NOMO-1 (cell line): Measurements from ENCODE around the gene LAMA5.

Experiments used
- DNase-seq, 2 experiments: peaks; one replicate each; lab custom pipeline; 2025; ENCODE audit not compliant: unreplicated experiment in 2 of 2; lab: John Stamatoyannopoulos, UW

Gene LAMA5

DNA sequence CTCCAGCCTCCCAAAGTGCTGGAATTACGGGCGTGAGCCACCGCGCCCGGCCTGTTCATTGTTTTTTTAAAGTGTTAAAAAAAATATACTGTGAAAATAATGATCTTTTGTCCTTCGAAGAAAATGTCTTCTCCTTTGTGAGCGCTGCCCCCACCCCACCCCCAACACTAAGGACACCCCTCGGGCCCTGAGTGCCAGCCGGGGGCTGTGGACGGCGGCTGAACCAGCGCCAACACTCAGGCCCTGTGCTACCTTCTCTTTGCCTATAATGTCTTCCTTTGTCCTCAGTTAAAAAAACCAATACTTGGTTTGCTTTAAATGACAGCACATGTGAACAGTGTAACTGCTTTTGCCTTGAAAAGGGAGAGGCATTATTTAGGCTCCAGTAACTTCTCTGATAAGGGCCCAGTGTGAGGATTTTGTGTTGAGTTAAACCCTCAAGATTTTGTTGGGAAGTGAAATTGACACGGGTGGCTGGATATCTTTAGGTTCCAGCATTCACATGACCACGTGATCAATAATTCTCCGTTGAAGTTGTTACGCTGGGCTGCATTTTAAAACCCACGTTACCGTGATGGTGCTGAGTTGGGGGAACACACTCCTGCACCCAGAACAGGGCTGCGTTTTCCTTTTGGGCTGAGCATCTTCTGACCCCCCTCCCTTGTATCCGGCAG is 73.9 kb downstream of the LAMA5 start:
- no peak for DNase-seq

DNA sequence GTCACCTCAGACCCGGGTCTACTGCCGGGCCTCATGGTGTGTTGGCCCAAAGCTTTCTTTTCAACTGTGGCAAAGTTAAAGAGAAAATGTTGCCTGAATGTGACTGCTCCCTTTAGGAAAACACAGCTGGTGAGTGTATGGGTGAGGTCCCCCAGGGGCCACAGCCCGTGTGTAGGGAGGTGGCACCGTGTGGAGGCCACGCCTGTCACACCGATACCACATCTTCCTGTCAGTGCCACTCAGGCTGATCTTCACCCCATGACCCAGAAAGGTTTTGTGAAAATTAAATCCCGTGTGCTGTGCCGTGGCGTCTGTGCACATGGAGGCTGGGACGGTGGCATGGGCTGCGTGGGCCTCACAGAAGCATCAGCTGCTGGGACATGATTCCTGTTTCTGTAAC is 75.0 kb downstream of the LAMA5 start:
- no peak for DNase-seq

DNA sequence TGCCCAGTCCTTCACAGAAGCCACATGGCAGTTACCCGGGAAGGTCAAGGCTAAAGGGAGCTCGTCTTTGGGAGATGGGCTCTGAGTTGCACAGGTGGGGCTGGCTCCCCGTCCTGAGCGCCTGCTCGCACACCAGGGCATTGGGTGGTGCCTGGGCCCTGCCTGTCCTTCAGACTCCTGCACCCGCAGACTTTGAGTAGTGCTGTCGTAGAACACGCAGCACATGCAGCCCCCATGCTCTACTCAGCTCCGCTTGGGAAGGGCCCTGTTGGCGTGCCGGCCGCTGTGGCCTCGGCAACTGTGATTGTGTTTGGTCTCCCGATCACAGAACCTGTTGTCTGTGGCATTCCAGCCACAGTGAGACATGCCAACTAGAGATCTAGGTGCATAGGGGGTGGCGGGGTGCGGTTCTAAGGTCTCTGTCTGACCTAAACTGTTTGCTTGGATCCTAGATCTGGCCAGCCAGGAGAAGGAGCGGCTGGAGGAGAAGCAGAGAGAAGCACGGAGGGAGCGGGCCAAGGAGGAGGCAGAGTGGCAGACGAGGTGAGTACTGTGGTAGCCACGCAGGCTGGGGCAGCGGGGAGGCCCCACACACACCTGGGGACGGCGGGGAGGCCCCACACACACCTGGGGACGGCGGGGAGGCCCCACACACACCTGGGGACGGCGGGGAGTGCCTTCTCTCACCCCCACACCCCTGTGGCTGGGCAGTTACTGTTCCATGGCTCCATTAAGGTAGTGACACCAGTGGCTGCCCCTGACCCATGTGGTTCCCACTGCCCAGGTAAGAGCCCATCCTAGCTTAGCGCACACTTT is 75.7 kb downstream of the LAMA5 start:
- no peak for DNase-seq

DNA sequence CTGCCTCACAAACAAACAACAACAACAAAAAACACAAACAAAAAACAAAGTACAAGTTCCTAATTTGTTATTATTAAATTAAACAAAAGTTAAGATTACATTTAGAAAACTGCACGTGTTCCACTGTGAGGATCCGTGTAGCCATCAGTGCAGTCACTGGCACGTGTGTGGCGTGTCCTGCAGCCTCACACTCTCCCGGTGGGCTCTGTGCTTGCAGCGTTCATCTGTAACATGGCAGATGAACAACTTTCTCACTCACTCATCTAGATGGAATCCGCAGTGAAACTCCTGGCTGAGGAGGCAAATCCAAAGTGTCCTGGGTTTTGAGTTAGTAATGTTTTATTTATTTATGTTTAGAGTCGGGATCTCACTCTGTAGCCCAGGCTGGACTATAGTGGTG is 77.2 kb downstream of the LAMA5 start:
- no peak for DNase-seq

DNA sequence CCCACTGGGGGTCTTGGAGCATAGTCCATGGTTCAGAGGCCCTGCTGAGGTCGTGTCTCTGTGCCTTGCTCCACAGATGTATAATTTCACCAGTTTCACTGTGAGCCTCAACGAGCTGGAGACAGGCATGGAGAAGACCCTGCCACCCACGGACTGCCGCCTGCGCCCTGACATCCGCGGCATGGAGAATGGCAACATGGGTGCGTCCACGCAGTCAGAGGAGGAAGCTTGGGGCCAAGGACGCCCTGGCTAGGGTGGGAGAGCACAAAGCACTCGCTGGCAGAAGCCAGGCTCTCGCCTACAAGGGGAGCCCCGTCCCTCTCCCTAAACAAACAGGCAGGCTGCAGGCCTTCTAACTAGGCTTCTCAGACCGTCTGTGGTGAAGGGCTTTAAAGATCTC is 78.0 kb downstream of the LAMA5 start:
- DNase-seq = no peak

DNA sequence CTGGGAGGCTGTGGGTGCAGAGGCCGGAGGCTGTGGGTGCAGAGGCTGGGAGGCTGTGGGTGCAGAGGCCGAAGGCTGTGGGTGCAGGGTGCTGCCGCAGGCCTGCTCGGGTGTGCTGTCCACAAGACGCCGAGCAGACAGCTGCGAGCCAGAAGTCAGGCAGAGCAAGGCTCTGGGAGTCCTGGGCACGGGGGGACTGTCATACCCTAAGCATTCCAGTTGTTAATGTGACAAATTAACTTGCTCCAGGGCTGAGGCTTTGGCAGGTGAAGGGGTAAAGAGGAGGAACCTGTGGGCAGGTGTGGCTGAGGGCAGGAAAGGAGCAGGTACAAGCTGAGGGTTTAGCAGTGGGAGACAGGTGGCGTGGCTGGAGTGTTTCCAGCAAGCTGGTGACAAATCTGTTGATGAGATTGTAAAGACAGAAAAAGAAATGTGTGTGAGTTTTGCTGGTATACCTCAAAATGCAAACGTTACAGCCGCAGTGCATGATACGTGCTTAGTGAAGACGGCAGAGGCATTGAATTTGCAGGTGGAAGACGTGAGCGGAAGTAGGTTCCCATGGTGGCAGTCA is 78.5 kb downstream of the LAMA5 start:
- no peak for DNase-seq

DNA sequence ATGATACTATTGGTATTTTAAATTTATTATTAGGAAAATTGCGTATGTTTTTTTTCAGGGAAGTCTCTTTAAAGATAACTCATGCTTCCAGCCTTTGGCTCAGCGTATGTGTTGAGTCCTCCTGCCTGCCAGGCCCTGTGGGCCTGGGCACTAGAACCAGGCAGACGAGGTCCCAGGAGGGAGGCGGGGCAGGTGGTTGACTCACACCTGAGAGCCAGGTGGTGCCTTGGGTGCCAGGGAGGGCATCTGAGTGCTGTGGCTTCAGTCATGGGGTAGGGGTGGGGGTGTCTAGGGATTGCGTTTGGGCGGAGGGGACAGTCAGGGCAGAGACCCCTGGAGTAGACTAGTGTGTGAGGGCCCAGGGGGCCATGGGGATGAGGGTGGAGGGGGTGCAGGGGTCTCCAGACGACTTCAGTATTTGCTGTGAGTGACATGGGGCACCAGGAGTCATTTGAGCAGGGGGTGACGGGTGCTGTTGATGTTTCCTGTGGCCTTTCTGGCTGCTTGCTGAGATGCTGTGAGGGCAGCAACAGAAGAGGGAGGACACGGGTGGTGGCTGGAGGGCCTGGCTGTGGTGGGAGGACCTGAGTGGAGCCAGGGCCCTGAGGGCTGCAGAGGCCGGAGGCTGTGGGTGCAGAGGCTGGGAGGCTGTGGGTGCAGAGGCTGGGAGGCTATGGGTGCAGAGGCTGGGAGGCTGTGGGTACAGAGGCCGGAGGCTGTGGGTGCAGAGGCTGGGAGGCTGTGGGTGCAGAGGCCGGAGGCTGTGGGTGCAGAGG is 79.2 kb downstream of the LAMA5 start:
- no peak for DNase-seq

DNA sequence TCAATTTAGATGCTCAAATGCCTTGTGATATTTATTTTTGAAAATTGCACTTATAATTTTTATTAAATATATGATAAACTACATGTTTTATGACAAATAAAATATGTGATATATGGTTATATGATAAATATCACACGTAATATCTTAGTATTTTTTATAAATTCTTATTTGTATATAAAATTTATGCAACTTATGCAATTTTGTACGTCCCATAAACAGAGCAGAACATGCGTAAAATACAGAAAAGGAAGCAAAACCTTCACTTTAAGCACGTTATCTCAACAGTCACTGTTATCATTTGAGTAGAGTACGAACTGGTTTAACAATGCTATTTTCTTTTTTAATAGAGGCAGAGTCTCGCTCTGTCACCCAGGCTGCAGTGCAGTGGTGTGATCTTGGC is 80.0 kb downstream of the LAMA5 start:
- DNase-seq = no peak

DNA sequence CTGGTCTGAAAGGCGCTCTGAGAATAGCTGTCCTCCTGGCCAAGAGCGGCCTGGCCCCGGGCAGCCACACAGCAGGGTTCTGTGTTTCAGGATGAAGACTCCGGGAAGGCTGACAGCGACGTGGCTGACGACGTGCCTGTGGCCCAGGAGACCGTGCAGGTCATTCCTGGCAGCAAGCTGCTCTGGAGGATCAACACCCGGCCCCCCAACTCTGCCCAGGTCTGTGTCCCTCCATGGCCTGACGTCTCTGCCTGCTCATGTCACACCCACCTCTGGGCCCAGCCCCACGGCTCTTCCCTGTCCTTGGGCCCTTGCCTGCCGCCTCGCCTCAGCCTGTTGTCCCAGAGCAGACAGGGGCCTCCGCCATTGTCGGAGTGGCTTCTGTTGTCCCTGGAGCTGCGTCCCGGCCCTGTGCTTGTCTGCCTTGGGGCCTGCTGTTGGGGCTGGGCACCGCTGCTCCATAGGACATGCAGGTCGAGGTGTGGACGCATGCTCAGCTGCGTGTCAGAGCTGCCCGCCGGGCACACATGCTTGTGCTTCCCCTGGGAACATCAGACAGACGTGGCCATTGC is 80.5 kb downstream of the LAMA5 start:
- no peak for DNase-seq

DNA sequence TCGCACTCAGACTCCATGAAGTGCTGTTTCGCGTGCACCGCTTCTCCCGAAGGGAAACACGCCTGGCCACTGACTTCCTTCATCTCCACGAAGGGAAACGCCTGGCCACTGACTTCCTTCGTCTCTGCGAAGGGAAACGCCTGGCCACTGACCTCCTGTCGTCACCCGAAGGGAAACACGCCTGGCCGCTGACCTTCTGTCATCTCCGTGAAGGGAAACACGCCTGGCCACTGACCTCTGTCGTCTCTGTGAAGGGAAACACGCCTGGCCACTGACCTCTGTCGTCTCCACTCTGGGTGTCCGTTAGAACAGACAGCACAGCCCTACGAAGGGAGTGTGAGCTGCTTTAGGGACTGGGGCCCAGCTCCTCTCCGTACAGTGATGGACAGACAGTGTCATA is 81.4 kb downstream of the LAMA5 start:
- DNase-seq = no peak

DNA sequence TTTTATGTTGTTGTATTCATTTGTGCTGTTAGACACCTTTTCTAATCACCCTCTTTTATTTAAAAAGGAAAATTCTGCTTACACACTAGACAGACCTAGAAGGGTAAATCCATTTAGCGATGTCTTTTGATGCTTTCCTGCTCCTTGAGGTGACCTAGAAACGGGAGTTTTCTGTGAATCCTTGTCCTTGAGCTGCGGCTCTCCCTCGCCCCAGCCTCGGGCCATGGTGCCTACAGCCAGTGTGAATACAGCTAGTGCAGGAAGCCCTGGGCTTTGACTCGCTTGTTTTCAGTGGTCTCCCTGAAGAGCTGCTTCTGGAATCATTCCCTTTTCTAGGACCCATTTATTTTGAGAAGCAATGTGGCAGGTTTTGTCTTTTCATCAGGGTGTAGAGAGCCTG is 82.0 kb downstream of the LAMA5 start:
- no peak for DNase-seq

DNA sequence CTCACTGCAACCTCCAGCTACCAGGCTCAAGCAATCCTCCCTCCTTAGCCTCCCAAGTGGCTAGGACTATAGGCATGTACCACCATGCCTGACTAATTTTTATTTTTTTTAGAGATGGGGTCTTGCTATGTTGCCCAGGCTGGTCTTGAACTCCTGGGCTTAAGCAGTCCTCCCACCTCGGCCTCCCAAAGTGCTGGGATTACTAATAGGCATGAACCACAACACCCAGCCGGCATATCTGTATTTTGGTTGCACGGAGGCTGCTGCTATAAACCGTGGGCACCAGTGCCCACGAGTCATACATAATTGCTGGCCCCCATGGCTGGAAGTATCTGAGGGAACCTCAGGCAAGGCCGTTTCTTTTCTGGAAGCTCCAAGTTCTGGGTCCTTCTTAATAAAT is 82.7 kb downstream of the LAMA5 start:
- DNase-seq = no peak

DNA sequence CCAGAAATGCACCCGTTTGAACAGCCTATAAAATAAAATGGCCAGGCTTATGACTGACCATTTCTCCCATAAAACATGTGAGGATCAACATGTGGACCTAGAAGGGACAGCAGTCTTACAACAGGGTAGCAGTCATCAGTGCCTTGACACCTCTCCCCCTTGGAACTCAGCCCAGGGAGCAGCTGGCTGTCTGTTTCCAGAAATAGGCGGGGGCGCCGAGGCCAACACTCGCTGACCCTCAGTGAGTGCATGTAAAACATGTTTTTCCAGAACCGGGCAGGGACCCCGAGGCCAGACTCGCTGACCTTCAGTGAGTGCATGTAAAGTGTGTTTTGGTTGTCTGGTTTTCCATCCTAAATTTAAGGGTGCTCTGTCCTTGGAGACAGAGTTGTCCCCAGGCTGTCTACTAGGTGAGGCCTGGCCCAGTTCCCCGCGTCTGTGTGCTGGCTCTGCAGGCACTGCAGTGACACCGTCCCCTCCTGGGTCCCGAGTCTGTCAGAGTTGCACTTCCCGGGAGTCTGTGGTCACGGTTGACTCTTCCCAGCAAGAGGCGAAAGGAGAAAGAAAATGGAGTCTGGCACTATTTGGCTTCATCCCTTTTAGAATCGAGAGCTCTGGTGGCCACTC is 84.1 kb downstream of the LAMA5 start:
- no peak for DNase-seq

DNA sequence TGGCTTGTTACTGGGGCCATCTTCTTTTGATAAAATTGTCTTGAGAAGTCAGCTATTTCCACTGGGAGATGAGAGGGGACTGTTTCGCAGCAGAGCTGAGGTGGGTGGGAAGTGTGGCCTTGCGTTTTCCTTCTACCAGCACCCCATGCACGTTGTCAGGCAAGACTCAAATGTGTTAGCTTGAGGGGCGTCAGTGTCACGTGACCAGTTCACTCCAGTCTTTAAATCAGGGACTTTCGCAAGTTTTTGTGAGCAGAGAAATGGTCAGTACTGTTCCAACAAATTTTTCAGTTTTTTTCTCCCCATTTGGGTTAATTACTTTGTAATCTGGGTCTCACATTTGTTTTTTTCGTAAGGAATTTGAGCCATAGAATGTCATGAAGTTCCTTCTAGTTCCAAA is 85.0 kb downstream of the LAMA5 start:
- DNase-seq = no peak

DNA sequence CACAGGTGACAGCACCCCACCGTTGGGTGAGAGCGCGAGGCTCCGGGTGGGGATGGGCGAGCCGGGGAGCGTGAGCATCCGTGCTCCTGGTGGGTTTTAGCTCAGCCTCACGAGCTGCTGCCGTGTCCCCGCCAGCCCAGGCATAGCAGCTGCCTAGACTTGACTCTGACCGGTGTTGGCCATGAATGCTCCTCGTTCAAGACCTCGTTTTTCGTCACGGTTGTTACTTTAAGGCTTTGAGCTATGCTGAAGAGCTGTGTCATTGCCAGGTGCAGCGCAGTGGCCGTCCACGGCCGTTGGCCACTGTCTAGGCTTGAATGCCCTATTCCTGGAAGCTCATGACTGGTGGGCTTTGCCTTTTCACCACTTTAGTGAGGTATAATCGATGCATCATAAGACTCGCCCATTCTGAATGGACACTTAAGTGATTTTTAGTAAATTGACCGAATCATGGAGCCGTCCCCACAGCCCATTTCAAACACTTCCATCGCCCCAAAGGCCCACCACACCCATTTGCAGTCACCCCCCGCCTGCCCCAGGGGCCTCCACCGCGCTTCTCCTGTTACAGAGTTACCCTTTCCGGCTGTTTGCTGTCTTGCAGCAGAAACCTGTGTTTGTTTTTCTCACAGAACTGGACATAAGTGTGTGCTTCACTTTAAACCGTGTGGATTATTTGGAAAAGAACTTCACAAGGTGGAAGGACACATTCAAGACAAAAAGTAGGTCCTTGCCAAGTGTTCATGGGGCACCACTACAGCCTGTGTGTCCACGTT is 85.8 kb downstream of the LAMA5 start:
- no peak for DNase-seq

DNA sequence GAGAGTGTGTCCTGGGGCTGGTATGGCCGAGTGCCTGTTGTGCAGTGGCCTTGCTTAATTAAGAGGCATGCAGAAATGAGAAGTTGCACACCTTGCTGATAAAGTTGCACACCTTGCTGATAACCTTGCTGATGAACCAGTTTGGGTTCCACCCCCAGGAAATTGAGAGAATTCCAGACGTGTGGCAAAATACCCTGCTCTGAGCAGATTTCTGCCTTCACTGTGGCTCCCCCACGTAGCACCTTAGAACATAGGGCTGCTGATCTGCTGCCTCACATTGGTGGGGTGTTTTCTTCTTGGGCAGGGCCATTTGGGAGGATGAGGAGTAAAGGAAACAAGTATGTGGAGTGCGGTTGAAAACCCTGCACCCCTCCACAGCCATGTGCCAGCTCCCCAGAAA is 86.8 kb downstream of the LAMA5 start:
- DNase-seq = no peak

DNA sequence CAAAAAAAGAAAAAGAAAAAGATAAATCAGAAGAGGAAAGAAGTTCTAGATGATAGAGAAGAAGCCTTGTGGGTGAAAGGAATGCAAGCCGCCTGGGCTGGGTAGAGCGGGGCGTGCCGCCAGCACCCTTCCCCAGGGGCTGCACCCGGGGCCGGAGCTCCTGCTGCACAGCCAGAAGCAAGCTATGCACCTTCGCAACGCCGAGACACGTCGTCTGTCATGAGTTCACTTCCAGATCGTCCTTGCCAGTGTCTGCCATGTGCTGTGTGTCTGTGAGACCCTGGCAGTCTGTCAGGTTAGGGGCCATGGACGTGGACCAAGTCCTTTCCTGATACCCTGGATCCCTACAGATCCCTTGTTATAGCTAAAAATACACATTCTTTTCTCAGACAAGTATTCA is 89.9 kb downstream of the LAMA5 start:
- DNase-seq = no peak

DNA sequence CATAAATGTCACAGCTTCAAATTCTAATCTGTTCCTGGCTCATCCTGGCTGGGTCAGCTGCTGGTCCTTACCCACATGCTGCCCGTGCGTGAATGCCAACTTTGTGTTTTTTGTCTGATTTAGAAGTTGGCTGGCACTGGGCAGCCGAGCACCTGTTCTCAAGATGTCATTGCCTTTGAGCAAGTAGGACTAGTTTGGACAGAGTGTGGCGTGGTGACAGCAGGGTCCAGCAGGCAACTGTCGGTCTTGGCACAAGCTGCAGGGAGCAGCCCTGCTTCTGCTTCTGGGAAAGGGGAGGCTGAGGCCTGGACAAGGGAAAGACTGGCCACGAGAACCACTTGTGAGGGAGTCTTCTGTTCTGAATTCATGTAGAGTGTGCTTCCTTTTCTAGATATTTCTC is 90.7 kb downstream of the LAMA5 start:
- DNase-seq = no peak

DNA sequence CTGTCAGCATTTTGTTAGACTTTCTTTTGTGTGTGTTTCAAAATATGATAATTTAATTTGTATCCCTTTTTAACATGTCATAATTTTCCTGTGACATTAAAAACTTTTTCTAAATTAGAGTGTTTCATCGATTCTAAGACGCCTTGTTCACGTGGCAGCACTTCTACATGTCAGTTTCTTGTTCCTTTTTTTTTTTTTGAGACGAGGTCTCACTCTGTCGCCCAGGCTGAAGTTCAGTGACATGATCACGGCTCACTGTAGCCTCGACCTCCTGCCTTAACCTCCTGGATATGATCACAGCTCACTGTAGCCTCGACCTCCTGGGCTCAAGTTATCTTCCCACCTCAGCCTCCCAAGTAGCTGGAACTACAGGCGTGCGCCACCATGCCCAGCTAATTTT is 91.9 kb downstream of the LAMA5 start:
- DNase-seq = no peak
